ENCODE measurements around the gene PTGDS. TPM values are rescaled to one million over a fixed set of nuclear protein-coding genes. Genes with fewer than 3 reads are reported as not detected.

The PTGDS gene
- total RNA-seq, 1 experiment from 2014 or later: 2.0 TPM

DNA sequence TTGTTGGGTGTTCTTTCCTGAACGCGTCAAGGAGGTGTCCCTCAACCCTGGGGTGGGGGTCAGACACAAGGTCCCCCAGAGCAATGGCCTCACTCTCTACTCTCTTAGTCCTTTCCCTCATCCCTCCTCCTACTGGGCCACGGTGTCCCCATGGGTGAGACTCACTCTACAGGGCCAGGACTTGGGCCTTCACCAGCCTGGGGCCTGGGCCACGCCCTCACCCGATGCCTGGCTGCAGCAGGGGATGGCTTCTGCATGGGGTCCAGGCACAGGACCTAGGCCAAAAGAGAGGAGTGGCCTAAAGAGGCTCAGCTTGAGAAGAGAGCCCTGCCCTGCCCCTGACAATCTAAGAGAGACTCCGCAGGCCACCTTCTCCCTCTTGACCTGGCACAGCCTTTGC is 19.4 kb upstream of the PTGDS start:
- DNase-seq (ENCODE audit: low read depth): no peak

GRCh38 chr9:136958473-136958872 is 18.8 kb upstream of the PTGDS start:
- no peak for DNase-seq (ENCODE audit: low read depth)

- no peak for DNase-seq (ENCODE audit: low read depth)
These were observed 18.1 kb upstream of the PTGDS start for GRCh38 chr9:136958898-136959850.

DNA sequence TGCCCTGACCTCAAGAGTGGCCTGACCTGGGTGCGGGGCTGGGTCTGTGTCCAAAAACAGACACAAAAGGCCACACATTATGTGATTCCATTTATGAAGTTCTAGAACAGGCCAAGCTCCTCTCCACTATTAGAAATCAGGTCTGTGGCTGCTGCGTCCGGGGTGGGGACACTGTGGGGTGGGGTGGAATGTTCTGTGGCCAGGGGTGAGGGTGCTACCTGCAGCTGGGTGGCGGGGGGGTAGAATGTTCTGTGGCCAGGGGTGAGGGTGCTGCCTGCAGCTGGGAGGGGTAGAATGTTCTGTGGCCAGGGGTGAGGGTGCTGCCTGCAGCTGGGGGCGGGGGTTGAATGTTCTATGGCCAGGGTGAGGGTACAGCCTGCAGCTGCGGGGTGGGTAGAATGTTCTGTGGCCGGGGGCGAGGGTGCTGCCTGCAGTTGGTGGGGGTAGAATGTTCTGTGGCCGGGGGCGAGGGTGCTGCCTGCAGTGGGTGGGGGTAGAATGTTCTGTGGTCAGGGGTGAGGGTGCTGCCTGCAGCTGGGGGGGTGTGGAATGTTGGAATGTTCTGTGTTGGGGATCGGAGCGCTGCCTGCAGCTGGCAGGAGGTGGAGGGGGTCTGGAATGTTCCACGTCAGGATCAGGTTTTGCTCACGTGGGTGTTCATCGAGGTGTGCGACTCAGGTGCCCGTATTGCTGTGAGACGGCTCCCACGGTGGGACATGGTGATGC is 16.9 kb upstream of the PTGDS start:
- DNase-seq (ENCODE audit: low read depth): no peak

DNA sequence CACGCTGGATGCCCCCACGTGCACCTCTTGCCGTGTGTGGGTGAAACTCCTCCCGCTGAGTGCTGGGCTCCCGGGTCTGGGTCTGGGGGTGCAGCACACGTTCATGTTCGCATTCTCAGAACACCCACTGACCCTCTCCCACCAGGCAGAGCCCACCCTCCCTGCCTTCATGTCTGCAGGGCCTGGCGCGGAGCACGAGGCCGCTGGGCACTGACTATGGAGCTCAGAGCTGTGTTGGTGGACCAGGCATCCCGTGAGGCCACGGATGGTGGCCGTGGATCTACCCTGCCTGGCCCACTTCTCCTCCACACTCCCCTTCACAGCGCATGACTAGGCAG is 16.4 kb upstream of the PTGDS start:
- no peak for DNase-seq (ENCODE audit: low read depth)

DNA sequence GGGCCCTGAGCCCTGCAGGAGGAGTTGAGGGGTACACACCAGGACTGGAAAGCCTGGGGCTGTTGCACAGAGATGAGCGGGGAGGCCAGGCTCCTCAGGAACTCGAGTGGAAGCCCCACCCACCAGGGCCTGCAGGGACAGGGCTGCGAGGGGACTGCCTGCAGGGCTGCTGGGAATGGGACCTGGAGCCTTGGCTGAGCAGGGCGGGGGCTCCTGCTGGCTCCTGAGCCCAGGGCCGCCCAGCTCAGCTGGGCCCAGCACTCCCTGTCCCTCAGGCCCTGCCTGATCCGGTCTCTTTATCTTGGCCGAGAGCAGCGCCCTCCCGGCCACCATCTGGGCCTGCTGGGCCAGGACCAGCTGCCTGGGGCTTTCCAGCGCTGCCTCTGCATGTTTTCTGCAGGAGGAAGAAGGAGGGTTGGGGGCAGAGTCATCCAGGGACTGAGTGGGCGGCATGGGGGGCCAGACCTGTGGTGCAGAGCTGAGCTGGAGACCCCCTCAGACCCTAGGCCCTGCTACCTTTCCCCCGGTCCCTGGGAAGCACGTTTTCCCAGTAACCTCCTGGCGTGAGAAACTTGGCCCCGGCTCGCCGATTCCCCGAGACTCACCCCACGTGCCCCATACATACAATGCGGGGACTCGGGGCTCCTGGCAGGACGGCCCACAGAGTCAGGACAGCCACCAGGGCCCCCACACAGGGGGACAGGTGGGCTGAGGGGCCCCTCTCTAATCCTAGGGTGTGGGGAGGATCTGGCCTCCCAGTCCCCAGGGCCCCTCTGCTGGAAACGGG is 15.8 kb upstream of the PTGDS start:
- DNase-seq (ENCODE audit: low read depth): no peak

DNA sequence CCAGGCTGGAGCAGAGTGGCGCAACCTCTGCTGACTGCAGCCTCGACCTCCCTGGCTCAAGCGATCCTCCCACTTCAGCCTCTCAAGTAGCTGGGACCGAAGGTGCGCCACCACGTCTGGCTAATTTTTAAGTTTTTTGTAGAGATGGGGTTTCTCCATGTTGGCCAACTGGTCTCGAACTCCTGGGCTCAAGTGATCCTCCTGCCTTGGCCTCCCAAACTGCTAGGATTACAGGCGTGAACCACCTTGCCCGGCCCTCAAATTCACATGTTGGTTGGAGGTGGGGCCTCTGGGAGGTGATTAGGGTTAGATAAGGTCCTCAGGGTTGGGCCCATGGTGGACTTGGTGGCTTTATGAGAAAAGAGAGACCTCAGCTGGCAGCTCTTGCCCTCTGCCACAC is 15.1 kb upstream of the PTGDS start:
- DNase-seq (ENCODE audit: low read depth): no peak

GRCh38 chr9:136962701-136963248 is 14.5 kb upstream of the PTGDS start:
- no peak for DNase-seq (ENCODE audit: low read depth)

GRCh38 chr9:136963341-136963740 is 14.0 kb upstream of the PTGDS start:
- DNase-seq (ENCODE audit: low read depth): no peak

DNA sequence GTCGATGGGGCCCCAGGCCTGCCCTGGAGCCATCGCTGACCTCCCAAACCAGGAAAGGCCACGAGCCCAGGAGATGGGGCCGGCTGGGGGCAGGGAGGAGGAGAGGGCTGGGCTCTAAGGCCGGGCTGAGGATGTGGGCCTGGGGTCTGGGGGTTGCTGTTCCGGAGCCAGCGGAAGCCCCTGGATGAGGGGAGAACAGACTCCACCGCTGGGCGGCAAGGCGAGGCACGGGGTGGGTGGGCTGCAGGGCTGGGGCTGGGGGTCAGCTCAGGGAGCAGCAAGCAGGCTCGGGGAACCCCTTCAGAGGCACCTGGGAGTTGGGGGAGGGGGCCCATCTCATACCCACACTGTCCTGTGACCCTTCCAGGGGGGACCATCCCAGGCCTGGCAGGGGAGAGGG is 13.6 kb upstream of the PTGDS start:
- no peak for DNase-seq (ENCODE audit: low read depth)

DNA sequence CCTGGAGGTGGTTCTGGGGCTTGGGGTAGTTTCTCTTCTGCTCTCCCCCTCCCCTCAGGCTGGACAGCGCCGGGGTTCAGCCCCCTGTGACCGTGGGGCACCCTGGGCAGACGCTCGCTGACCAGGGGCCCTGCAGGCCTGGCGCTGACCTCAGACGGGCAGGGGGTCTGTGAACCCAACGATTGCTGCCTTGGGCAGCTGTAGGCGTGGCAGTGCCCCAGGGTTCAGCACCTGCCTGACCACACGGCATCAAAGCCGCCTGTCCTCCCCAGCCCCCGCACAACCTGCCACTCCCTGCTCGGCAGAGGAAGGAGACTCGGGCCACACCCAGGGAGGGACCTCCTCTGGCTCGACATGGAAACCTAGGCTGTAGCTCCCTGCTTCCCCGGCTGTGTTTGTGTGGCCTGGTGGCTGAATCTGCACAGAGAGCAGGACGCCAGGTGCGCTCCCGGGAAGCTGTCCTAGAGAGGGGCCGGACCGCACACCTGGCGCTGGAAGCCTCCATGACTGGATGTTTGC is 13.1 kb upstream of the PTGDS start:
- no peak for DNase-seq (ENCODE audit: low read depth)

DNA sequence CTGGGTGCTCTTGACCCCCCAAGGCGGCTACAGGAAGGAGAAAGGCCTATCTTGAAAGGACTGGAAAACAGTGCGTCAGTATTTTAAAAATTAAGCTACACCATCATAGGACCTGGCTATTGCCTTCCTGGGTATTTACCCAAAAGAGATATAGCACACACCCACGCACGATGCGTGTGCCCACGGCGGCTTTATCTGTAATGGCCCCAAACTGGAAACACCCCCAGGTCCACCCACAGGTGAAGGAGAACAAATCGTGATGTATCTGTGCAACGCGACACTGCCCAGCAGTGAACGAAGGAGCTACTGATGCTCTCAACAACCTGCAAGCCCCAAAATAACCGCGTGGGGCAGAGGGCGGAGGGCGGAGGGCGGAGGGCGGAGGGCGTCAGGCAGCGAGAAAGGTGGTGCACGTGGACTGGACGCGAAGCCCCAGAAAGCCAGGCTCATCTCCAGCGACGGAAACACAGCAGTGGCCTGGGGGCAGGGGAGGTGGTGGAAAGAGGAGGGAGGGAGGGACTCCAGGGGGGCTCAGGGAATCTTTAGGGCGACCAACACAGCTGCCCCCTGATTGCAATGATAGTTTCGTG is 12.4 kb upstream of the PTGDS start:
- DNase-seq (ENCODE audit: low read depth): no peak

GRCh38 chr9:136965771-136966484 is 11.4 kb upstream of the PTGDS start:
- DNase-seq (ENCODE audit: low read depth): no peak

- DNase-seq (ENCODE audit: low read depth): no peak
These were observed 8.8 kb upstream of the PTGDS start for GRCh38 chr9:136968333-136969127.

DNA sequence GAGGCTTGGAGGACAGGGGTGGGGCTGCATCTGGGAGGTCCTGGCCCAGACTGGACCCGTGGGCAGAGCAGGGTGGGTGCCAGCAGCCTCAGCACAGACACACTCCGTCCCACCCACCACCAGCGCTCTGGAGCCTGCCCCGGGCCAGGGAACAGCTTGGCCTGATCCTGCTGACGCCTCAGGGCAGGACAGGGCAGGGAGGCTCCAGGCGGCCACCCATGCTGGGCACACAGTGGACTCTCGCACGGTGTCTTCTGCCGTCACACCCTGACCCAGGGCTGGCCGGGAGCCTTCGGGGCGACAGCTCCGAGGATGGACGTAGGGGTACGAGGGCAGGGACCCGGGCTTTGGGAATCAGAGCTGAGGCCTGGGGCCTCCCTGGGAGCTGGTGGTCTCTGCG is 8.2 kb upstream of the PTGDS start:
- DNase-seq (ENCODE audit: low read depth): no peak

- DNase-seq (ENCODE audit: low read depth): no peak
These were observed 7.5 kb upstream of the PTGDS start for GRCh38 chr9:136969774-136970173.

DNA sequence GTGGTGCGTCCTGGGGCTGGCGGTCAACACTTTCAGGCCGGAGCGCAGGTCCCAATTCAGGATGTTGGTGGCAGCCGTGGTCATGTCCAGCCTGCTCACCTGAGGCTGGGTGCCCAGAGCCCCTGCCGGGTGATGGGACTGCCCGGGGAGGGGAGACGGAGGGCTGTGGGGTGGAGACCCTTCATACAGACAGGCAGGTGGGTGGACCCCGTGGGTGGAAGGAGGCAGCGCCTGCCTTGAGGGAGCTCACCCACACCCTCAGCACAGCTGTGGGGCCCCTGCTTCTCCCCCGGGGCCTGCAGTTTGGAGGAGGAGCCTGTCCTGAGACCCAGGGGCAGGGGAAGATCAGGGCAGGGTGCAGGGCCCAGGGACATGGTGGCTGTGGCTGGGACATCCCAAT is 6.9 kb upstream of the PTGDS start:
- DNase-seq (ENCODE audit: low read depth): no peak

- no peak for DNase-seq (ENCODE audit: low read depth)
These were observed 5.6 kb upstream of the PTGDS start for GRCh38 chr9:136971746-136972145.

DNA sequence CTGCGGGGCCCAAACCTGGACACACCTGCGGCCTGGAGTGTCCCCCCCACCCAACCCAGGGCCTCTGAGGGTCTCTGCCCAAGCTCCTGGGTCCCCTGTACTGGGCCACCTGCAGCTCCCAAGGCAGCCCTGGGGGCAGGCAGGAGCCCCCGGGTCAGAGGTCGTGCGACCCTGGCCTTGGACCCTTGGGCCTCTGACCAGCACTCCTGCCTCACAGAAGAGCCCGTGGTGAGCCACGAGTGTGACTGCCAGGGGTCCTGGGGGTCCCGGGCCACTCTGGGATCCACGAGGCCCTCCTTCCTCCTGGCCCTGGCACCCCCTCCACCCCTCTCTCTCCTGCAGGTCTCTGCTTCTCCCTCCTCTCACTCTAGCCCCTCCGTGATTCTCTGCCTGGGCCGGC is 5.0 kb upstream of the PTGDS start:
- DNase-seq (ENCODE audit: low read depth): no peak

DNA sequence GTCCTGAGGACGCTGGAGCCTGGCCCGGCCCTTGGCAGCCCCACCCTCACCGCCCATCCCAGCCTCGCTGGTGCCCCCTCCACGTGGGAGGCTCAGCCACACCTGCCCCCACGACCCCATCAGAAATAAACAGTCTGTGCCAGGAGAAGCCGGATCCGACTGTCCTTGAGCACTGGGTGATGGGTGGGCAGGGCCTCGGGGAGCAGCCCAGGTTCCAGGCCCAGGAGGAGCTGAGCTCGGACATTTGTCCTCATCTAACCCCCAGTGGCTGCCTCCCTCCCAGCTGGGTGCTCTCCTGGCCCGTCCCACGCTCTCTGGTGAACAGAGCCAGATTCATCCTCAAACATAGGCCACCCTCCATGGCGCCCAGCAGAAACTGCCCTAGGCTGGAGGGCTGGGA is 4.6 kb upstream of the PTGDS start:
- no peak for DNase-seq (ENCODE audit: low read depth)
